HG02763 (cell line): ENCODE data around the gene TBC1D22A.

Experiments
- ATAC-seq: cut with Tn5 transposase; IDR thresholded peaks from one replicate; pipeline ENCODE4 v1.9.1; 2021; ENCODE audit warnings: mild to moderate bottlenecking, moderate library complexity; ENCODE audit not compliant: unreplicated experiment

Gene TBC1D22A

GRCh38 chr22:46752286-46752987, 10.0 kb upstream of the TBC1D22A start:
- no peak for ATAC-seq

DNA sequence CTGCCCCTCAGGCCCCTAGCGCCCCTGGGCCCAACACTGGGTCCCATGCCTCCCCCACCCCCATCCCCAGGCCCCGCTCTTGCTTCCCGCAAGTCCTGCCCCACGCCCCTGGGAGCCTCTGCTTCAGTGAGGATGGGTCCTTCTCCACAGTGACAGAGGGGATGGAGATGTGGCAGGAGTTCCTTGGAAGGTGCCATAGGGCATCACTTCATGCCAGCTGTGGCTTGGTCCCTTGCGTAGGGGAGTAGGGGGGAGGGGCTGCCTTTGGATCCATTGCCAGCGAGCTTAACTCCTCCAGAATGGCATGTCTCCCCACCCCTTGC, 9.5 kb upstream of the TBC1D22A start:
- no peak for ATAC-seq

DNA sequence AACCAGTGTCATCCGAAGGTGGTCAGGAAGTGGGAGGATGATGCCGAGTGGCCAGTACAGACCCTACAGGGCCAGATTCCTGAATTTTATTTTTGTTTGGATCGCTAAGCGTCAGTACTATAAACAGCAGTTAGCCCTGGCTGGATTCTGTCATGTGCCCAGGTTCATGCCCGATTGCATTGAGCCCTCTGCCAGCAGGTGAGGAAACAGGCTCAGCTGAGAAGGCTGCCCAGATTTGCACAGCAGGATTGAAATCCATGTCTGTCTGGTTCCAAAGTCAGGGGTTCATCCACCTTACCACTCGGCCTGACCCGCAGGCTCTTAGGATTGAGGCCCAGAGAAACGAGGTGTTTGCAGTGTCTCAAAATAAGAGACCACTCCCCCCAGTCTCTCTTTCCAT, 9.1 kb upstream of the TBC1D22A start:
- ATAC-seq: no peak

DNA sequence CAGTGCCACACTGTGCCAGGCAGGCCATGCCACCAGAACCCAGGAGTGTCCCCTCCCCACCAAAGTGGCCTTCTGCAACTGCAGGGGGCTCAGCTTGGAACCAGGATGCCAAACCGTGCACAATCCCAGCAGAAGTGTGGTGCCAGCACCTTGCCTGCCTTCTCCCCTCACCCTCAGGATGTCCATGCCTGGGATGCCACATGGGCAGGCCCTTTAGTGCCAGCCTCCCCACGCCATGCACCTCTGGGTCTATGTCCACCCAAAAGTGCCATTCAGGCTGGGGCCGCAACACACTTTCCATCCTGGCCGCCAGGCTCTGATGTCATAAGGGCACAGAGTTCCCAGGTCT, 8.7 kb upstream of the TBC1D22A start:
- no peak for ATAC-seq

DNA sequence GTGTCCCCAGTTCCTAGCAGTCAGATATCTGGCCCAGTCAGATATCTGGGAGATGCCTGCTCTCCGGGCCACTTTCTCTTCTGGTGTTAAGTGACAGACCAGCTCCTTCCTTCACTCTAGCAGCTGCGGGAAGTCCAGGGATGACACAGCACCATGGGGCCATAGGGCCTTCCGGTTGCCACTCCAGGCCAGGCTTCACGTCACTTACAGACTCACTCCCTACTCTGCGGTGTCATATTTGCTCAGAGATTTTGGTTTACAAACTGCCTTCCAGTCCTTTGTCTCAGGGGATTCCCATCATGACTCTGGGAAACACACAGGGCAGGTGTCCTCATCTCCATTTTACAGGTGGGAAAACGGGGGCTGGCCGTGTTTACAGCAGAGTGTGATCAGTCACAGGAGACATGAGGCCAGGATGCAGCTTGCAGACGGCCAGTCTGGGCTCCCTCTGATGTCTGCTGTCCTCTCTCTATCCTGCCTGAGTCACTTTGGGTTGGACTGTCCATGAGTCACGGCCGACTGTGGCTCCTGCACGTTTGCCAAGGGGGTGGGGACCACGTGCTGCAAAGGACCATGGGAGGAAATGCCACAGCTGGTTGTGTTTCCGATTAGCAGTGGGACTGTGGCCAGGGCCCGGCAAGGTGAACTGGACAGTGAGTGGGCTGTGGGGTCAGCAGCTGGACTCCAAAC, 8.2 kb upstream of the TBC1D22A start:
- no peak for ATAC-seq

DNA sequence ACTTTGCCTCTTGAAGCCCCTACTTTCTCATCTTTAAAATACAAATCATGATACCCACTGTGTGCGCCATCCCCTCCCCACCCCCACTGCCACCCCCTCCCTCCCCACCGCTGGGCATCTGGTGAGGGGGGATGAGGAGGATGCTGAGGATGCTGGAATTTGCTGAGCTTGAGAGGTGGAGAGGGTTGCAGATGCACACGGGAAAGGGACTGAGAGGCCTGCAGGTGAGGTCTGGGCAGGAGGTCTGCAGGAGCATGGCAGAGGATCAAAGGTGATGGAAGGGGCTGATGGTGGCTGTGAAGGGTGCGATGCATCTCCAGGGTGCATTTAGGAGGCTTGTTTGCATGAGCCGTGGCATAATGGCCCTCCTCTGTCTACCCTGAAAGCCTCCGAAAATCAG, 7.6 kb upstream of the TBC1D22A start:
- no peak for ATAC-seq

DNA sequence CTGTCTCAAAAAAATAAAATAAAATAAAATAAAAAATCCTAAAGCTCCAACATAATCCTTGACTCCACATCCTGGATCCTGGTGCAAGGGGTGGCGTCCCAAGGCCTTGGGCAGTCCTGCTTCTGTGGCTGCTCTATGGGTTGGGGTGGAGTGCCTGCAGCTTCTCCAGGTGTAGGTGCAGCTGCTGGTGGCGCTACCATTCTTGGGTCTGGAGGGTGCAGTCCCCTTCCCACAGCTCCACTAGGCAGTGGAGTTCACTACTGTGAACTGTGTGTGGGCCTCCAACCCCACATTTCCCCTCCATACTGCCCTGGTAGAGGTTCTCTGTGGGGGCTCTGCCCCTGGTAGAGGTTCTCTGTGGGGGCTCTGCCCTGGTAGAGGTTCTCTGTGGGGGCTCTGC, 6.9 kb upstream of the TBC1D22A start:
- ATAC-seq: no peak

GRCh38 chr22:46756097-46756496, 6.4 kb upstream of the TBC1D22A start:
- ATAC-seq: no peak

- no peak for ATAC-seq
Observed at GRCh38 chr22:46757104-46757503, 5.3 kb upstream of the TBC1D22A start.

DNA sequence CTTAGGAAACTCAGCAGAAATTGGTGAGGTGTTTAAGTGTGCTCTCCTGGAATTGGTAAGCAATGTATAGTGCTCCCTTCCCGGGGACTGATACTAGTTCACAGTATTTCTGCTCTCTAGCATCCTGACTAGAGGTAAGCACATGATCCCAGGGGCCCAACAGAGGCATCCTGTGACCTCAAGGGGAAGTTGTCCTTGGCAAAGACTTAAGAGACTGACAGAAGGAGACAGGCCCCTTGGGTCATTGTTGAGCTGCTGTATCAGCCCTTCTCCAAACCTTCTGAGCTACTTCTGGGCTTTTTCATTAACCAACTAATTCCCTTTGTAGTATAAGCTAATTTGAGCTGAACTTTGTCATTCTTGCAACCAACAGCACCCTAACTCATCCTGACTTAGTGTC, 4.3 kb upstream of the TBC1D22A start:
- no peak for ATAC-seq

DNA sequence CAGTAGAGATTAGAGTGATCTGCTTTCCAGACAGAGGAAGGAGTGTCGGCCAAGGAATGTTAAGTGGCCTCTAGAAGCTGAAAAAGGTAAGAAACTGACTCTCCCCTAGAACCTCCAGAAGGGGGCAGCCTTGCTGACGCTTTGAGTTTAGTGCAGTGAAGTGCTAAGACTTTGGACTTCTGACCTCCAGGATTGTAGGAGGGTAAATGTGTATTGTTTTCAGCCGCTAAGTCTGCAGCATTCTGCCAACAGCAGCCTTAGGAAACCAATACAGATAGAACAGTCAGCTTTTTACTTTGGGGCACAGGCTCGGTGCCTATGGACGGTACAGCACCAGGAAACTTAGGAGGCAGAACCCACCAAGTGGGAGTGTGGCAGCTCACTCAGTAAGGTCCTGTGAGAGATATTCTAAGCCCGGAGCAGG, 3.6 kb upstream of the TBC1D22A start:
- no peak for ATAC-seq

- no peak for ATAC-seq
Observed at GRCh38 chr22:46761017-46761416, 1.4 kb upstream of the TBC1D22A start.

GRCh38 chr22:46761539-46762237, 762 bp upstream of the TBC1D22A start:
- ATAC-seq: no peak

- ATAC-seq: peak; percentile 59
Observed at GRCh38 chr22:46763051-46763705, 728 bp downstream of the TBC1D22A start.

DNA sequence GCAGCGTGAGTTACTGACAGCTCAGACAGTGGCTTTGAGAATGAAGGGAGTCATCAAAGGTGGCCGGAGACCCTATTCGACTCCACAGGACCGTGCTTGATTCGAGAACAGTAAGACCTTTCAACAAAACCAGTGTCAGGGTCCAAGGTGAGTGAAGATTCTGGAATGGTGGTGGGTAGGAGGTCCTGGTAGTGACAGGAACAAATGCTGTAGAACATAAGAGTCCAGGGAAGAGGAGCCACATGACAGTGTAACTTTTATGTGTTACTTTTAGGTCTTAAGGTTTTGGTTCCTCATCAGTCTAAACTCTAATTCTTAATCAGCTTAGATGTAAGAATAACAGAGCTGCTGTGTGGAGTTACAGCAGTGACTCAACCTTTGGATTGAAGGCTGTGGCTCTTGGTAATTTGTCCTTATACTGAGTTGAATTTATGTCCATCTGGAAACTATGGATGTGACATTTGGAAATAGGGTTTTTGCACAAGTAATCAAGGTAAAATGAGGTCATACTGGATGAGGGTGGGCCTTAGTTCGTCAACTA, 1.8 kb downstream of the TBC1D22A start:
- ATAC-seq: no peak

GRCh38 chr22:46764779-46765485, 2.5 kb downstream of the TBC1D22A start:
- ATAC-seq: no peak

DNA sequence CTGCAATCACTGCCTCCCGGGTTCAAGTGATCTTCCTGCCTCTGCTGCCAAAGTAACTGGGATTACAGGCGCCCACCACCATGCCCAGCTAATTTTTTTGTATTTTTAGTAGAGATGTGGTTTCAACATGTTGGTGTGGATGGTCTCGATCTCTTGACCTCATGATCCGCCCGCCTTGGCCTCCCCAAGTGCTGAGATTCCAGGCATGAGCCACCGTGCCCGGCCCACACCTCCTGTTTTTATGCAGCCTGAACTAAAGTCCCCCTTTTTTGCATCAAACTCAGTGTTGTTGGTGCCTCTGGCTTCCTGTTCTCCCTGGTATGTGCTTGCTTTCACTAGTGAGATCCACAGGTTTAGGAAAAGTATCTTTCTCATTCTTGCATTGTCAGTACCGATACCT, 4.2 kb downstream of the TBC1D22A start:
- ATAC-seq: no peak

DNA sequence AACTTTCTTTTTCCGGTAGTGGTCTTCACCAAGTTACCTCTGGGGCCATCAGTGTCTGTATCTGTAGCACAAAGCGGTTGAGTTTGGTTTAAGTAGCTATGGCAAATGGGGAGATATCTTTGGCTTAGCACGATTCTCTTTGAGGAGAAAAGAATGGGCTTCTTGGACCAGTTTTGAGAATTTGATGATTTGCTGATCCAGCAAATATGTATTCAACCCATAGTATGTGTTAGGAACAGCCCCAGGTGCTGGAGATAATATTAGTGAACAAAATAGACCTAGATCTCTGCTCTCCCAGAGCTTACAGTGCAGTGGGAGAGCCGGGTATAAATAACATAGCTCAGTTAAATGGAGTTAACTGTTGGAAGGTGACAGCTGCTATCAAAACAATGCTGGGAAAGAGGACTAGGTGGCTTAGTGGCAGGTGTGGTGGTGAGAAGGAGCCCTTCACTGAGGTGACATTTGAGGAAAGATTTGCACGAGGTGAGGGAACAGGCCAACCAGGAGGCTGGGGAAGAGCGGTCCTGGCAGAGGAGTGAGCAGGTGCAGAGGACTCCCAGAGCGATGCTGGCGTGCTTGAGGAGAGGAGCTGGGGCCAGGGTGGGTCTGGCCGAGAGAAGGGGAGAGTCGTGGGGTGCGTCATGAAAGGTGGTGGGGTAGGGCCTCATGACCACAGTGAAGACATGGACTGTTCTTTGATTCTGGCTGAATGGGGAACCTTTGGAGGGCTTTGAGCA, 5.0 kb downstream of the TBC1D22A start:
- ATAC-seq: no peak

DNA sequence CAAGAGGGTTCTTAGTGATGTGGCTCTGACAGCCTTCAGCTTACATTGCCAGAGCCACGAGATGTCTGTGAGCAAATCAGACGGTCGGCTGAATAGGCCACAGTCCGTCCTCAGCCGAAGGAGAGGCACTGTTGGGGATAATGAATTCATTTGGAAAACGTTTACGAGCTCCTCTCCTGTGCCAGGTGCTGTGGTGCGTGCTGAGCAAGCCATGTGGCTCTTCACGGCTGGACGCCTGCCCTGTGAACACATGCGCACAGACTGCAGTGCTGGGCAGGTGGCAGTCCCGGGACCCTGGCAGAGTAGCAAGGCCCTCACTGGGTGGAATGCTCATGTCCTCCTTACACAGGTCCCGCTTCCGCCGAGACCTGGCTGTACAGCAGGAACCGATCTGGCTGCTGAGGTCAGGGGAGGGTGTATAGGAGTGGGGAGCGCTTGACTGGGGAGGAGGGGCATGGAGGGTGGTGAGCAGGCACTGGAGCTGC, 6.8 kb downstream of the TBC1D22A start:
- no peak for ATAC-seq

DNA sequence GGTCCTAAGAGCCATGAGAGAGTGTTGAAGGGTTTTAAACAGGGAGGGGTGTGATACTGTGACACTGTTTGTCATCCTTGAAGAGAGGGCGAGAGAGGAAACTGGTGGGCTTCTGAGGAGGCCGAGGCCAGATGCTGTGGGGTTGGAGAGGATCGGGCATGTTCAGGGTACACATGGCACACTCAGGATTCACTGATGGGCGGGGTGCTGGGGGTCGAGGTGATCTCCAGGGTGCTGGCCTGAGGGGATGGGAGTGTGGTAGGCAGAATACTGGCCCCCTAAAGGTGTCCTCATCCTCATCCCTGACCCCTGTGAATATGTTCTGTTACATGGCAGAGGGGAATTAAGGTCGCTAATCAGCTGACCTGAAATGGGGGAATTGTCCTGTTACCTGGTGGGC, 7.3 kb downstream of the TBC1D22A start:
- ATAC-seq: no peak
